Muscle of leg (tissue), 11 donors: ENCODE data around the gene GCLC. TPM values are rescaled to one million over a fixed set of nuclear protein-coding genes. Genes with fewer than 3 reads are reported as not detected.

Experiments used
- DNase-seq: peaks from one replicate; pipeline ENCODE4 v3.0.0; 2013
- H3K27ac ChIP-seq: one replicate; pipeline ENCODE4 v1.5.1; 2013; ENCODE audit warnings: mild to moderate bottlenecking, low read length, control low read depth
- H3K27me3 ChIP-seq: one replicate; pipeline ENCODE4 v1.6.1; 2013; ENCODE audit warnings: low read length; ENCODE audit not compliant: control insufficient read depth, insufficient read depth
- H3K36me3 ChIP-seq: one replicate; pipeline ENCODE4 v1.6.1; 2013; ENCODE audit warnings: low read length; ENCODE audit not compliant: control insufficient read depth, insufficient read depth
- H3K4me1 ChIP-seq: one replicate; pipeline ENCODE4 v1.6.1; 2013; ENCODE audit warnings: low read length; ENCODE audit not compliant: control insufficient read depth, insufficient read depth
- H3K4me3 ChIP-seq: one replicate; pipeline ENCODE4 v1.5.1; 2013; ENCODE audit warnings: low read length, control low read depth
- H3K9me3 ChIP-seq: replicated peaks from 2 replicates; pipeline ENCODE4 v1.6.1; 2013; ENCODE audit warnings: low read depth, low read length; ENCODE audit not compliant: control insufficient read depth
- WGBS: methylation state at CpG from one replicate; pipeline ENCODE4 v1.1.5; 2013; ENCODE audit warnings: missing lambda C conversion rate; ENCODE audit not compliant: insufficient coverage; 5-methylcytosine and 5-hydroxymethylcytosine counted together
- polyA plus RNA-seq, 8 donors: library from polyadenylated mRNA; unstranded; fragments of 120-200 nt; gene quantifications; one replicate each; pipeline versions ENCODE4 v1.2.1 to v1.2.3, GENCODE V29; 2013; ENCODE audit warnings: inconsistent platforms in 1 of 8, low replicate concordance in 1 of 8; ENCODE audit not compliant: insufficient read length in 8 of 8, insufficient read depth in 1 of 8
- total RNA-seq: library from RNA; stranded (reverse); fragments of 120-200 nt; gene quantifications from one replicate; pipeline ENCODE4 v1.2.4, GENCODE V29; 2013

GCLC gene
- total and polyA plus RNA-seq, 9 donors, result 6.8 to 9.5 (median 7.4) TPM

- Histone ChIP-seq H3K27ac (no peak overlapping the region), H3K4me1 (no peaks in the 10 kb centered on the region), H3K36me3 (no peaks in the 10 kb centered on the region), H3K4me3 (no peak overlapping the region), H3K9me3 (no peaks in the 10 kb centered on the region), H3K27me3 (no peaks in the 10 kb centered on the region)
- DNase-seq, result no peak
- 95% methylated on average over 2 of the region's 5 CpGs for WGBS
Observed at GRCh38 chr6:53464483-53464882, 80.4 kb downstream of the GCLC start.

GRCh38 chr6:53461696-53462095 lies 83.2 kb downstream of the GCLC start:
- WGBS, result no CpG with 5 or more reads among the region's 5 CpGs
- no peak for DNase-seq
- H3K27me3 ChIP-seq, result no peaks in the 10 kb centered on the region
- no peaks in the 10 kb centered on the region for H3K36me3 ChIP-seq
- H3K9me3 ChIP-seq, result no peaks in the 10 kb centered on the region
- H3K27ac ChIP-seq, result no peak overlapping the region
- no peaks in the 10 kb centered on the region for H3K4me1 ChIP-seq
- no peak overlapping the region for H3K4me3 ChIP-seq

- H3K27ac ChIP-seq, result no peak overlapping the region
- no peak for DNase-seq
- H3K4me1 ChIP-seq, result no peaks in the 10 kb centered on the region
- H3K9me3 ChIP-seq, result no peaks in the 10 kb centered on the region
- no peaks in the 10 kb centered on the region for H3K36me3 ChIP-seq
- no CpG with 5 or more reads among the region's 1 CpG for WGBS
- H3K4me3 ChIP-seq, result no peak overlapping the region
- no peaks in the 10 kb centered on the region for H3K27me3 ChIP-seq
Observed at GRCh38 chr6:53461041-53461656, 83.8 kb downstream of the GCLC start.

- no peak overlapping the region for H3K4me3 ChIP-seq
- H3K9me3 ChIP-seq, result no peaks in the 10 kb centered on the region
- DNase-seq, result no peak
- 70% methylated on average over 2 of the region's 3 CpGs for WGBS
- H3K36me3 ChIP-seq, result no peaks in the 10 kb centered on the region
- no peaks in the 10 kb centered on the region for H3K27me3 ChIP-seq
- no peak overlapping the region for H3K27ac ChIP-seq
- no peaks in the 10 kb centered on the region for H3K4me1 ChIP-seq
Observed at GRCh38 chr6:53458105-53458866, 86.6 kb downstream of the GCLC start.

- Histone ChIP-seq H3K36me3 (no peaks in the 10 kb centered on the region), H3K4me1 (no peaks in the 10 kb centered on the region), H3K27ac (no peak overlapping the region), H3K4me3 (no peak overlapping the region), H3K9me3 (no peaks in the 10 kb centered on the region), H3K27me3 (no peaks in the 10 kb centered on the region)
- DNase-seq, result no peak
- 40% methylated on average over 1 of the region's 1 CpG for WGBS
Observed at GRCh38 chr6:53456809-53457208, 88.1 kb downstream of the GCLC start.

GRCh38 chr6:53455678-53456077 lies 89.2 kb downstream of the GCLC start:
- H3K4me3 ChIP-seq, result no peak overlapping the region
- no peaks in the 10 kb centered on the region for H3K4me1 ChIP-seq
- H3K27me3 ChIP-seq, result no peaks in the 10 kb centered on the region
- no peaks in the 10 kb centered on the region for H3K9me3 ChIP-seq
- no CpG with 5 or more reads among the region's 1 CpG for WGBS
- DNase-seq, result no peak
- no peaks in the 10 kb centered on the region for H3K36me3 ChIP-seq
- H3K27ac ChIP-seq, result no peak overlapping the region

GRCh38 chr6:53451165-53451564 lies 93.7 kb downstream of the GCLC start:
- Histone ChIP-seq H3K4me1 (no peaks in the 10 kb centered on the region), H3K27ac (no peak overlapping the region), H3K4me3 (no peak overlapping the region), H3K9me3 (no peaks in the 10 kb centered on the region), H3K27me3 (no peaks in the 10 kb centered on the region), H3K36me3 (no peaks in the 10 kb centered on the region)
- WGBS, result no CpG with 5 or more reads among the region's 3 CpGs
- DNase-seq, result no peak

GRCh38 chr6:53447865-53448264 lies 97.0 kb downstream of the GCLC start:
- WGBS, result no CpG with 5 or more reads among the region's 2 CpGs
- no peaks in the 10 kb centered on the region for H3K36me3 ChIP-seq
- no peaks in the 10 kb centered on the region for H3K4me1 ChIP-seq
- H3K9me3 ChIP-seq, result no peaks in the 10 kb centered on the region
- no peak for DNase-seq
- H3K27me3 ChIP-seq, result no peaks in the 10 kb centered on the region
- H3K27ac ChIP-seq, result no peak overlapping the region
- no peak overlapping the region for H3K4me3 ChIP-seq

Other genes starting within 250 kb of the GCLC start
- 21.5 TPM for gene ELOVL5, start 196.2 kb downstream of the GCLC start, total RNA-seq
- gene ELOVL5, start 196.2 kb downstream of the GCLC start, polyA plus RNA-seq, result 10 to 100 TPM; 32.8 to 52.0 (median 38.2) TPM
- gene KLHL31, start 120.7 kb upstream of the GCLC start, total RNA-seq, result 41.1 TPM
- gene KLHL31, start 120.7 kb upstream of the GCLC start, polyA plus RNA-seq, result 10 to 100 TPM; 32.0 to 66.2 (median 56.2) TPM
- gene LRRC1, start 249.9 kb upstream of the GCLC start, total RNA-seq, result 6.7 TPM
- gene LRRC1, start 249.9 kb upstream of the GCLC start, polyA plus RNA-seq, result 10 to 100 TPM in 1 of 8 donors, 1 to 10 TPM in 7; 6.4 to 11.7 (median 8.0) TPM